ENCODE data around the gene HIBCH.
"Not testable (repeated sequence)": the region's sequence is repeated elsewhere in the genome, so short reads cannot be mapped to it uniquely, and the experiment has no call there.

HIBCH gene

GRCh38 chr2:190339394-190339793, 19.8 kb upstream of the HIBCH start:
- Mint-ChIP-seq H3K27me3 (ENCODE audit: low read depth) (no peaks in the 10 kb centered on the region), H3K4me1 (peaks cover 7% of the 10 kb centered on the region), H3K4me3 (no peak overlapping the region), H3K9me3 (no peaks in the 10 kb centered on the region), H3K36me3 (ENCODE audit: low read depth) (no peaks in the 10 kb centered on the region), H3K27ac (no peak overlapping the region)
- no peak for TF ChIP-seq CTCF (IDR thresholded peaks at IDR 0.05; ENCODE audit: unreplicated experiment in 3 of 3)

GRCh38 chr2:190338453-190338852, 18.8 kb upstream of the HIBCH start:
- peaks cover 5% of the 10 kb centered on the region for H3K4me1 Mint-ChIP-seq
- TF ChIP-seq CTCF (IDR thresholded peaks at IDR 0.05; ENCODE audit: unreplicated experiment in 3 of 3), result no peak
- no peaks in the 10 kb centered on the region for H3K9me3 Mint-ChIP-seq
- H3K27ac Mint-ChIP-seq, result no peak overlapping the region
- no peaks in the 10 kb centered on the region for H3K27me3 Mint-ChIP-seq (ENCODE audit: low read depth)
- H3K4me3 Mint-ChIP-seq, result no peak overlapping the region
- no peaks in the 10 kb centered on the region for H3K36me3 Mint-ChIP-seq (ENCODE audit: low read depth)

- Mint-ChIP-seq H3K9me3 (no peaks in the 10 kb centered on the region), H3K4me1 (no peaks in the 10 kb centered on the region), H3K27ac (no peak overlapping the region)
Observed at GRCh38 chr2:190336420-190336819, 16.8 kb upstream of the HIBCH start.

GRCh38 chr2:190335584-190335983, 16.0 kb upstream of the HIBCH start:
- H3K4me1 Mint-ChIP-seq; H3K27me3 Mint-ChIP-seq (ENCODE audit: low read depth); H3K4me3 Mint-ChIP-seq; H3K36me3 Mint-ChIP-seq (ENCODE audit: low read depth); H3K27ac Mint-ChIP-seq; H3K9me3 Mint-ChIP-seq: not testable (repeated sequence)

More at GRCh38 chr2:190336420-190336819, 16.8 kb upstream of the HIBCH start:
- H3K27me3 Mint-ChIP-seq (ENCODE audit: low read depth), result no peaks in the 10 kb centered on the region
- H3K36me3 Mint-ChIP-seq (ENCODE audit: low read depth), result no peaks in the 10 kb centered on the region
- TF ChIP-seq CTCF (IDR thresholded peaks at IDR 0.05; ENCODE audit: unreplicated experiment in 3 of 3), result no peak
- no peak overlapping the region for H3K4me3 Mint-ChIP-seq

GRCh38 chr2:190335225-190335559, 15.6 kb upstream of the HIBCH start:
- H3K27me3 Mint-ChIP-seq (ENCODE audit: low read depth), result no peaks in the 10 kb centered on the region
- no peak for TF ChIP-seq CTCF (IDR thresholded peaks at IDR 0.05; ENCODE audit: unreplicated experiment in 3 of 3)
- no peaks in the 10 kb centered on the region for H3K4me1 Mint-ChIP-seq
- no peaks in the 10 kb centered on the region for H3K36me3 Mint-ChIP-seq (ENCODE audit: low read depth)
- no peak overlapping the region for H3K27ac Mint-ChIP-seq
- H3K4me3 Mint-ChIP-seq, result no peak overlapping the region
- no peaks in the 10 kb centered on the region for H3K9me3 Mint-ChIP-seq

- Mint-ChIP-seq H3K27me3 (ENCODE audit: low read depth) (no peaks in the 10 kb centered on the region), H3K27ac (no peak overlapping the region), H3K9me3 (no peaks in the 10 kb centered on the region), H3K4me1 (no peaks in the 10 kb centered on the region), H3K4me3 (no peak overlapping the region), H3K36me3 (ENCODE audit: low read depth) (no peaks in the 10 kb centered on the region)
- TF ChIP-seq CTCF (IDR thresholded peaks at IDR 0.05; ENCODE audit: unreplicated experiment in 3 of 3), result no peak
Observed at GRCh38 chr2:190334479-190335224, 15.0 kb upstream of the HIBCH start.
